Measurements from ENCODE around the gene ARAP1.

DNA sequence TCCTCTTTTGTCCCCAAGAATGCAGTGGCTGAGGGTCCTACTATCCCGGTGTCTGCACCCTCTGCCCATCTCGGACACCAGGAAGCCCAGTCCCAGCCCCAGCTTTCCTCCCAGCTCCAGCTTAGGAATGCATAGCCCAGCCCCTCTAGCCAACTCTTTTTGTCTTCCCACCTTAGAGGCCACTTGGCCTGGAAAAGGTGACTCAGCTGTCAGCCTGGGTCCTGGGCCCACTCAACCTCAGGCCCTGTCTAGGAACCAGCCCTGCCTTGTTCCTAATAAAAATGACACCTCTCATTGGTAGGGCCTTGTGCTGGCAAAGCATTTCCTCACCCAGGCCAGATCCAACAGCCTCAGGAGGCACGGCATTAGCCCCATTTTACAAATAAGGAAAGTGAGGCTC, 106.2 kb downstream of the ARAP1 start:
- TF ChIP-seq, protein P1, sequence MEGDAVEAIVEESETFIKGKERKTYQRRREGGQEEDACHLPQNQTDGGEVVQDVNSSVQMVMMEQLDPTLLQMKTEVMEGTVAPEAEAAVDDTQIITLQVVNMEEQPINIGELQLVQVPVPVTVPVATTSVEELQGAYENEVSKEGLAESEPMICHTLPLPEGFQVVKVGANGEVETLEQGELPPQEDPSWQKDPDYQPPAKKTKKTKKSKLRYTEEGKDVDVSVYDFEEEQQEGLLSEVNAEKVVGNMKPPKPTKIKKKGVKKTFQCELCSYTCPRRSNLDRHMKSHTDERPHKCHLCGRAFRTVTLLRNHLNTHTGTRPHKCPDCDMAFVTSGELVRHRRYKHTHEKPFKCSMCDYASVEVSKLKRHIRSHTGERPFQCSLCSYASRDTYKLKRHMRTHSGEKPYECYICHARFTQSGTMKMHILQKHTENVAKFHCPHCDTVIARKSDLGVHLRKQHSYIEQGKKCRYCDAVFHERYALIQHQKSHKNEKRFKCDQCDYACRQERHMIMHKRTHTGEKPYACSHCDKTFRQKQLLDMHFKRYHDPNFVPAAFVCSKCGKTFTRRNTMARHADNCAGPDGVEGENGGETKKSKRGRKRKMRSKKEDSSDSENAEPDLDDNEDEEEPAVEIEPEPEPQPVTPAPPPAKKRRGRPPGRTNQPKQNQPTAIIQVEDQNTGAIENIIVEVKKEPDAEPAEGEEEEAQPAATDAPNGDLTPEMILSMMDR (IDR thresholded peaks at IDR 0.05): no peak
- no peak for TF ChIP-seq POLR2A (IDR thresholded peaks at IDR 0.05)
